IPS-20b (cell line): ENCODE results near the gene ZNF532.
A peak's percentile ranks its signal among the peaks of the same experiment; 100 is the strongest.
"Not testable (repeated sequence)": the region's sequence is repeated elsewhere in the genome, so short reads cannot be mapped to it uniquely, and the experiment has no call there.

Experiments
- H3K27ac ChIP-seq: one replicate; pipeline ENCODE4 v1.5.1; 2013; ENCODE audit warnings: low read length
- H3K27me3 ChIP-seq: 2 replicates; pipeline ENCODE4 v1.6.1; 2013; ENCODE audit warnings: mild to moderate bottlenecking, low read length, inconsistent platforms; ENCODE audit not compliant: insufficient read depth
- H3K36me3 ChIP-seq: 2 replicates; pipeline ENCODE4 v1.6.1; 2013; ENCODE audit warnings: low read depth, mild to moderate bottlenecking, inconsistent platforms, low read length, moderate library complexity; ENCODE audit not compliant: insufficient read depth
- H3K4me1 ChIP-seq: 2 replicates; pipeline ENCODE4 v1.6.1; 2013; ENCODE audit warnings: mild to moderate bottlenecking, control low read depth, inconsistent platforms, low read length, moderate library complexity; ENCODE audit not compliant: insufficient read depth
- H3K4me3 ChIP-seq: 2 replicates; pipeline ENCODE4 v1.5.1; 2013; ENCODE audit warnings: mild to moderate bottlenecking, low read length, inconsistent platforms
- H3K9ac ChIP-seq: 2 replicates; pipeline ENCODE4 v1.6.1; 2013; ENCODE audit warnings: low read depth, mild to moderate bottlenecking, inconsistent platforms, low read length, moderate library complexity
- H3K9me3 ChIP-seq: 2 replicates; pipeline ENCODE4 v1.6.1; 2013; ENCODE audit warnings: mild to moderate bottlenecking, low read depth, low read length, inconsistent platforms; ENCODE audit not compliant: insufficient read depth

ZNF532 gene

GRCh38 chr18:58909521-58909920 is 44.8 kb downstream of the ZNF532 start:
- Histone ChIP-seq H3K27me3 (no peaks in the 10 kb centered on the region), H3K4me1 (peaks cover 49% of the 10 kb centered on the region), H3K4me3 (no peak overlapping the region), H3K9me3 (no peaks in the 10 kb centered on the region), H3K36me3 (peaks cover 88% of the 10 kb centered on the region), H3K9ac (no peak overlapping the region), H3K27ac (peak overlapping the region; percentile 26)

- no peak overlapping the region for H3K27ac ChIP-seq
- H3K4me1 ChIP-seq, result peaks cover 56% of the 10 kb centered on the region
- H3K27me3 ChIP-seq, result no peaks in the 10 kb centered on the region
- no peak overlapping the region for H3K4me3 ChIP-seq
- H3K9ac ChIP-seq, result peak overlapping the region; percentile 23; the same call in 1 of the 2 replicates
- H3K9me3 ChIP-seq, result no peaks in the 10 kb centered on the region
- peaks cover 88% of the 10 kb centered on the region for H3K36me3 ChIP-seq
Observed at GRCh38 chr18:58911241-58911640, 46.6 kb downstream of the ZNF532 start.

GRCh38 chr18:58911766-58912165 is 47.1 kb downstream of the ZNF532 start:
- Histone ChIP-seq H3K27me3 (no peaks in the 10 kb centered on the region), H3K27ac (no peak overlapping the region), H3K4me3 (no peak overlapping the region; the same call in 1 of the 2 replicates), H3K9ac (peak overlapping the region; percentile 23; the same call in 1 of the 2 replicates), H3K4me1 (peaks cover 56% of the 10 kb centered on the region), H3K36me3 (peaks cover 88% of the 10 kb centered on the region), H3K9me3 (no peaks in the 10 kb centered on the region)

- Histone ChIP-seq H3K9me3 (no peaks in the 10 kb centered on the region), H3K4me3 (no peak overlapping the region), H3K4me1 (peaks cover 43% of the 10 kb centered on the region), H3K27me3 (no peaks in the 10 kb centered on the region), H3K27ac (no peak overlapping the region), H3K9ac (no peak overlapping the region), H3K36me3 (peaks cover 93% of the 10 kb centered on the region)
Observed at GRCh38 chr18:58915006-58915799, 50.5 kb downstream of the ZNF532 start.

DNA sequence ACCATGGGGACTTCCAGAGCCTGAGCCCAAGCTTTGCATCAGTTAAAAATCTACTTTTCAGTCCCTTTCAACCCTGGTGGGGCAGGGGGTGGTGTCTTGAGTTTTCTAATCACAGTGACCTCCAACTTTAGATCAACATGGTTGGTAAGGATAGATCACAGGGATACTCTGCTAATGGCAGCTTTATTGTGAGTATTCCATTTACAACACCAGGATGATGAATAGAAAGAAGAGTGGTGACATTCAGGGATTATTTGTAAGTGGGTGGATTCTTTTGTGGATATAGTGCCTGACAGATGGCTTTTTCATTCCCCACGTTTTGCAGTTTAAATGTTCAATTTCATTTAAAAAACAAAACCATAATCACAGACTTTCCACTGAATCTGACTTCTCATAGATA is 51.3 kb downstream of the ZNF532 start:
- peaks cover 93% of the 10 kb centered on the region for H3K36me3 ChIP-seq
- no peak overlapping the region for H3K4me3 ChIP-seq
- no peak overlapping the region for H3K27ac ChIP-seq
- H3K4me1 ChIP-seq, result peaks cover 39% of the 10 kb centered on the region
- H3K27me3 ChIP-seq, result no peaks in the 10 kb centered on the region
- no peaks in the 10 kb centered on the region for H3K9me3 ChIP-seq
- H3K9ac ChIP-seq, result no peak overlapping the region

- H3K27me3 ChIP-seq, H3K9me3 ChIP-seq, H3K9ac ChIP-seq, H3K4me3 ChIP-seq, H3K27ac ChIP-seq: not testable (repeated sequence)
- Histone ChIP-seq H3K4me1 (peaks cover 12% of the 10 kb centered on the region), H3K36me3 (peaks cover 99% of the 10 kb centered on the region)
Observed at GRCh38 chr18:58919934-58920333, 55.3 kb downstream of the ZNF532 start.

DNA sequence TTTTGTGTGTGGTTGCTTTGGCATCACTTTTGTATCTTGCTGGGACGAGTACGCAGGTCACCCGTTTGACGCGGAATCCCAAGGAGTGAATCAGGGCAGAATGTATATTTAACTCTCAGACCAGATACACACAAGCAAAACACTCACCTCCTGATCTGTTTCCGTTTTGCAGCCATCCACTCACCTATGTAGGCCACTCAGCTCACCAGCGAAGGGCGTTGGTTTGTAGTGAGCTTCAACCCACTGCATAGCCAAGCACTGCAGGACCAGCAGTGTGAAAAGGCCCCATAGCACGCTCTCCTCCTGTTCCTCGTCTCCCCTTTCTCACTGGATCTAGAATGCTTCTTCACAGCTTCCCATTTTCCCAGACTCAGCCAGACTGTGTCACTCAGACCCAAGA is 58.3 kb downstream of the ZNF532 start:
- H3K4me3 ChIP-seq, result no peak overlapping the region
- H3K4me1 ChIP-seq, result peaks cover 25% of the 10 kb centered on the region
- H3K27ac ChIP-seq, result no peak overlapping the region
- H3K27me3 ChIP-seq, result no peaks in the 10 kb centered on the region
- 0 out of 2 replicates have a peak, but pooled peaks cover 5% of the 10 kb centered on the region for H3K9me3 ChIP-seq
- H3K36me3 ChIP-seq, result peaks cover 80% of the 10 kb centered on the region
- no peak overlapping the region for H3K9ac ChIP-seq

GRCh38 chr18:58924473-58924872 is 59.8 kb downstream of the ZNF532 start:
- no peak overlapping the region for H3K9ac ChIP-seq
- H3K27me3 ChIP-seq, result no peaks in the 10 kb centered on the region
- 0 out of 2 replicates have a peak, but pooled peaks cover 5% of the 10 kb centered on the region for H3K9me3 ChIP-seq
- peaks cover 39% of the 10 kb centered on the region for H3K4me1 ChIP-seq
- no peak overlapping the region for H3K4me3 ChIP-seq
- no peak overlapping the region for H3K27ac ChIP-seq
- peaks cover 79% of the 10 kb centered on the region for H3K36me3 ChIP-seq

DNA sequence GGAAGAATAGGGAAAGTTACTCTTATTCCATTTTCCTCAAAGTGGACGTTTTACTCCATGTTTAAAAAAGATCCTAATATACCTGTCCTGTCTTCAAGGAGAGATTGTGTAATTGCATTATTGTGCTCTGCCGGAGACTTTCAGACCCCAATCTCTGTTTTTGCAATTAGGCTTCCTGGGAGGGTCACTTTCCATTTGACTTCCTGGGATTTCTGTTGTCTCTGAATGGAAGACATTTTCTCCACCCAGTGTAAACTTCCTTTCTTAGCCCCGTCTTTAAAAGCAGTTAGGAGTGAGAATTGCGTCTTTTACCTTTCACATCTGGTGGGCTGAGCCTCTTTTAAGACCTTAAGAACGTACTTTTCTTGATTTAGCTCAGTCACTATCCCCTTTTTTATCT is 63.0 kb downstream of the ZNF532 start:
- peaks cover 67% of the 10 kb centered on the region for H3K36me3 ChIP-seq
- 0 out of 2 replicates have a peak, but pooled peaks cover 5% of the 10 kb centered on the region for H3K9me3 ChIP-seq
- H3K9ac ChIP-seq, result peak overlapping the region; percentile 8; the same call in 1 of the 2 replicates
- H3K4me1 ChIP-seq, result peaks cover 39% of the 10 kb centered on the region
- no peak overlapping the region for H3K27ac ChIP-seq
- H3K27me3 ChIP-seq, result no peaks in the 10 kb centered on the region
- H3K4me3 ChIP-seq, result peak overlapping the region; percentile 27; the same call in 1 of the 2 replicates

DNA sequence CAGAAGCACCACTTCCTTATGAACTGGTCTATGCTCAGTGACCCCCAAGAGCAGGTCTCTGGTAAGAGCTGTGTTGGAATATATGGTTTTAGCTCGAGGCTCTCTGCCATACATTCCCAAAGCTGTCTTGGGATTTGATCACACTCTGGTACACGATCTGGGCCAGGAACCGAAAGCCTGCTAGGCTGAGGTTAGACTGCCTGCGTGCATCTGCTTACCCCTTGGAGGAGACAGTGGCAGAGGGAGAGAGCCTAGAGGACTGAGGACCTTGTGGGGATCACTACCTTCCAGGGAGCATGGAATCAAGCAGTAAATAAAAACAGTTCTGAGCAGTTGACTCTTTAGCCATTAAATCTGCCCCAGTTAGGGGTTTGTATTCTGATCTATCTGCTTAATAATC is 63.7 kb downstream of the ZNF532 start:
- Histone ChIP-seq H3K4me1 (peaks cover 39% of the 10 kb centered on the region), H3K4me3 (no peak overlapping the region), H3K27me3 (no peaks in the 10 kb centered on the region), H3K9me3 (0 out of 2 replicates have a peak, but pooled peaks cover 5% of the 10 kb centered on the region), H3K9ac (no peak overlapping the region), H3K27ac (no peak overlapping the region), H3K36me3 (peaks cover 60% of the 10 kb centered on the region)

DNA sequence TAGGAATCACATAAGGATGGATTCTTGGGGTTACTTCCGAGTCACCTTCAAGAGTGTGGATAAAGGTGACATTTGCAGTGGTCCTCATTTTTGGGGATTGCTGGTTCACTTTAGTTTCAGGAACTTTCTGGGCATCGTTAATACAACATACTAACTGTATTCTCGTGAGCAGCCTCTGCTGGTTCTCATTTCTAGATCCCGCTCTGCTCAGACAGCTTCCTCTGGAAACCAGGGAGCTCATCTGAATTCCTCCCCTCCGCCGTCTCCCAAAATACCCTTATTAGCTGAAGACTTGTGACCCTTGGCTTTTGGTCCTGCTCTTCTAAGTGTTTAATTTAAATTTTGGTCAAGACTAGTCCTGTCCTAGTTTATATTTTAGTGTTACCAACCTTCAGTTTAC is 64.5 kb downstream of the ZNF532 start:
- Histone ChIP-seq H3K4me1 (peaks cover 39% of the 10 kb centered on the region), H3K36me3 (peaks cover 59% of the 10 kb centered on the region), H3K27ac (no peak overlapping the region), H3K4me3 (no peak overlapping the region), H3K9ac (no peak overlapping the region), H3K27me3 (no peaks in the 10 kb centered on the region), H3K9me3 (0 out of 2 replicates have a peak, but pooled peaks cover 2% of the 10 kb centered on the region)

- Histone ChIP-seq H3K4me1 (peaks cover under 1% of the 10 kb centered on the region), H3K9ac (no peak overlapping the region), H3K27ac (no peak overlapping the region), H3K9me3 (no peaks in the 10 kb centered on the region), H3K27me3 (no peaks in the 10 kb centered on the region), H3K36me3 (peaks cover 75% of the 10 kb centered on the region), H3K4me3 (no peak overlapping the region)
Observed at GRCh38 chr18:58934356-58934755, 69.7 kb downstream of the ZNF532 start.
